ENCODE data around the gene PWWP2B. TPM values are rescaled to one million over a fixed set of nuclear protein-coding genes. Genes with fewer than 3 reads are reported as not detected.

The PWWP2B gene
- total and polyA plus RNA-seq, 9 of the 15 experiments (the other 6 are each of a cell fraction or from before 2014, with no cell fraction given): 0.07 to 9.2 (median 1.6) TPM; not detected in 1

DNA sequence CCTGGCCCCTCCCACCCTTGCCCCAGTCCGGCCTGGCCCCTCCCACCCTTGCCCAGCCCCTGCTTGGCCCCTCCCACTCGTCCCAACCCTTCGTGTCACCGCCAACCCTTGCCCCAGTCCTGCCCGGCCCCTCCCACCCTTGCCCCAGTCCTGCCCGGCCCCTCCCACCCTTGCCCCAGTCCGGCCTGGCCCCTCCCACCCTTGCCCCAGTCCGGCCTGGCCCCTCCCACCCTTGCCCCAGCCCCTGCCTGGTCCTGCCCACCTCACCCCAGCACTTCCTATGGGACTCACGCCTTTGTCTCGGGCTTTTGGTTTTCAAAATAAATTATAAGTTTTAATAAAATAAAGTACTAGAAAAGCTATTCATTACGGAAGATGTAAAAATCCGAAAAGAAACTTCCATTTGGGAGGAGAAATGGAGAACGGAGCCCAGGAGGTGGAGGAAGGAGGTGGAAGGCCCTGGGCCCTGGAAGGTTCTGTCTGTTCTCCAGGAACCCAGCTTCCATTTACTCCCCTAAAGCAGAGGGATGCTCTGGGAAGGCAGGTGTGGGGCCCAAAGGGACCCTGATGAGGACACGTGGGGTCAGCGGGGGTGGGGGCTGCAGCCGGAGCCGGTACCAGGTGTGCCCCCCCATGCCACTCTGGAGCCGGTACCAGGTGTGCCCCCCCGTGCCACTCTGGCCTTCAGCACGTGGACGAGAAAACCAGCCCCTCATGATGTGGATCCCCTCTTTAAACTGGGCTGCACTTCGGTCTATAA, 52.2 kb downstream of the PWWP2B start:
- Histone ChIP-seq H3K4me1 (replicated peaks in 1 of 2; ENCODE audit: control insufficient read depth in 2 of 2, insufficient read depth in 2 of 2, low read length in 2 of 2) (peaks cover 20 to 89% of the 10 kb centered on the region in 2 experiments), H3K27ac (ENCODE audit: extremely low read depth, low read depth, low read length) (no peak overlapping the region), H3K36me3 (ENCODE audit: control insufficient read depth, insufficient read depth, low read length) (no peaks in the 10 kb centered on the region), H3K9me3 (replicated peaks; ENCODE audit: control insufficient read depth, insufficient read depth, low read depth, low read length) (no peaks in the 10 kb centered on the region), H2AFZ (ENCODE audit: low read depth, low read length) (no peak overlapping the region), H3K4me2 (ENCODE audit: insufficient read depth, low read length) (no peak overlapping the region), H3K9me1 (ENCODE audit: control insufficient read depth, insufficient read depth, low read length) (no peaks in the 10 kb centered on the region), H3K9ac (ENCODE audit: insufficient read depth in 1 of 2, low read depth in 2 of 2, low read length in 2 of 2) (no peak overlapping the region), H3K4me3 (no peak overlapping the region), H3K79me2 (ENCODE audit: control insufficient read depth, insufficient read depth, low read length) (no peaks in the 10 kb centered on the region), H3K27me3 (ENCODE audit: control insufficient read depth in 2 of 2, insufficient read depth in 2 of 2, low read length in 2 of 2) (no peaks in the 10 kb centered on the region), H4K20me1 (replicated peaks; ENCODE audit: control insufficient read depth, insufficient read depth, low read length) (no peaks in the 10 kb centered on the region)
- FAIRE-seq (no peak), ATAC-seq (no peak), DNase-seq (ENCODE audit: extremely low read depth in 1 of 4, low spot score in 3 of 4) (peak in 2 of 4 experiments; percentile 28 to 42)
- ChIA-PET POLR2A (no interaction called here), CTCF (ENCODE audit: low intra/inter-chr PET ratio) (no interaction called here)
- BruUV-seq (replicated peaks): no TSS peak
- intact Hi-C loops (cut with micrococcal nuclease): loop anchor here (2.0 kb wide), 1 partner anchor 52 kb away; the partner anchor contains the start of gene PWWP2B
- in situ Hi-C loops (cut with MboI): no loop called here
- WGBS (ENCODE audit: insufficient coverage, low coverage, missing lambda C conversion rate): 38% methylated on average over 9 of the region's 22 CpGs
- no peak for TF ChIP-seq ZNF551 (CRISPR knock-in tag; IDR thresholded peaks at IDR 0.05)
- no peak for TF ChIP-seq ESRRA (IDR thresholded peaks at IDR 0.05; ENCODE audit: borderline replicate concordance, low read depth)
- TF ChIP-seq PHTF2 (CRISPR knock-in tag; IDR thresholded peaks at IDR 0.05): no peak
- no peak for TF ChIP-seq GTF2E2 (tag; IDR thresholded peaks at IDR 0.05)
- TF ChIP-seq GTF3C2 (IDR thresholded peaks at IDR 0.05; ENCODE audit: borderline replicate concordance, extremely low read depth, insufficient read length): no peak
- TF ChIP-seq, protein P1, sequence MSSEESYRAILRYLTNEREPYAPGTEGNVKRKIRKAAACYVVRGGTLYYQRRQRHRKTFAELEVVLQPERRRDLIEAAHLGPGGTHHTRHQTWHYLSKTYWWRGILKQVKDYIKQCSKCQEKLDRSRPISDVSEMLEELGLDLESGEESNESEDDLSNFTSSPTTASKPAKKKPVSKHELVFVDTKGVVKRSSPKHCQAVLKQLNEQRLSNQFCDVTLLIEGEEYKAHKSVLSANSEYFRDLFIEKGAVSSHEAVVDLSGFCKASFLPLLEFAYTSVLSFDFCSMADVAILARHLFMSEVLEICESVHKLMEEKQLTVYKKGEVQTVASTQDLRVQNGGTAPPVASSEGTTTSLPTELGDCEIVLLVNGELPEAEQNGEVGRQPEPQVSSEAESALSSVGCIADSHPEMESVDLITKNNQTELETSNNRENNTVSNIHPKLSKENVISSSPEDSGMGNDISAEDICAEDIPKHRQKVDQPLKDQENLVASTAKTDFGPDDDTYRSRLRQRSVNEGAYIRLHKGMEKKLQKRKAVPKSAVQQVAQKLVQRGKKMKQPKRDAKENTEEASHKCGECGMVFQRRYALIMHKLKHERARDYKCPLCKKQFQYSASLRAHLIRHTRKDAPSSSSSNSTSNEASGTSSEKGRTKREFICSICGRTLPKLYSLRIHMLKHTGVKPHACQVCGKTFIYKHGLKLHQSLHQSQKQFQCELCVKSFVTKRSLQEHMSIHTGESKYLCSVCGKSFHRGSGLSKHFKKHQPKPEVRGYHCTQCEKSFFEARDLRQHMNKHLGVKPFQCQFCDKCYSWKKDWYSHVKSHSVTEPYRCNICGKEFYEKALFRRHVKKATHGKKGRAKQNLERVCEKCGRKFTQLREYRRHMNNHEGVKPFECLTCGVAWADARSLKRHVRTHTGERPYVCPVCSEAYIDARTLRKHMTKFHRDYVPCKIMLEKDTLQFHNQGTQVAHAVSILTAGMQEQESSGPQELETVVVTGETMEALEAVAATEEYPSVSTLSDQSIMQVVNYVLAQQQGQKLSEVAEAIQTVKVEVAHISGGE (CRISPR knock-in tag; IDR thresholded peaks at IDR 0.05): no peak
- TF ChIP-seq MYC (IDR thresholded peaks at IDR 0.05; ENCODE audit: low read depth, low read length): no peak
- TF ChIP-seq MYC (CRISPR knock-in tag; IDR thresholded peaks at IDR 0.05; ENCODE audit: borderline replicate concordance, low read depth): no peak
- TF ChIP-seq BACH1 (tag; IDR thresholded peaks at IDR 0.05): no peak
- TF ChIP-seq EWSR1 (IDR thresholded peaks at IDR 0.05; ENCODE audit: borderline replicate concordance, low read depth, partially characterized antibody): no peak
- no peak for TF ChIP-seq ZKSCAN1 (IDR thresholded peaks at IDR 0.05; ENCODE audit: low read depth, low read length)
- no peak for TF ChIP-seq MTA2 (IDR thresholded peaks at IDR 0.05; ENCODE audit: low read depth)
- TF ChIP-seq ZBTB8A (IDR thresholded peaks at IDR 0.05; ENCODE audit: partially characterized antibody): no peak
- no peak for TF ChIP-seq ZNF354B (CRISPR knock-in tag; IDR thresholded peaks at IDR 0.05)
- no peak for TF ChIP-seq CAMTA2 (CRISPR knock-in tag; conservative IDR thresholded peaks at IDR 0.05)
- TF ChIP-seq RBFOX2 (IDR thresholded peaks at IDR 0.05; ENCODE audit: low read depth, low read length): no peak

Data from K562 (cell line).